ENCODE results near the gene ZMYND8.

Gene ZMYND8

DNA sequence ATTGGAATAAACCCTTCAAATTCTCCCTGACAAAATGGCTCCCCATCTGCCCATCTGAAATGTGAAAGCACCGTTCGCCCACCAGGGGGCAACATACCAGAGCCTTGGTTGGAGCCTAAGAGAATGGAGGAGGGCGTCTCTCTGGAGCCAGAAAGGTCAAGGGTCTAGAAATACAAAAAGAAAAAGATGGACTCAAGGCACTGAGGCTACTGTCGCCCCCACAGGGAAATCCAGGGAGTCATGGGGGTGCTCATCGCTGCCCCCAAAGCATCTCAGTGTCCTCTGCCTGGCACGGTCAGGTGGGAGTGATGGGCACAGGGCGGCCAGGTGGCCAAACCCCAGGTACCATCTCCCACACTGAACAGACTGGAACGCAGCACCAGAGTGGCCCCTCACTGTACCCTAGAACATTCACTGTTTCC lies 136.3 kb downstream of the ZMYND8 start (continued):
- TF ChIP-seq KLF8 (tag by site-specific recombination; IDR thresholded peaks at IDR 0.05) = no peak
- no peak for TF ChIP-seq ZNF19 (tag by site-specific recombination; IDR thresholded peaks at IDR 0.05; ENCODE audit: low read depth)

DNA sequence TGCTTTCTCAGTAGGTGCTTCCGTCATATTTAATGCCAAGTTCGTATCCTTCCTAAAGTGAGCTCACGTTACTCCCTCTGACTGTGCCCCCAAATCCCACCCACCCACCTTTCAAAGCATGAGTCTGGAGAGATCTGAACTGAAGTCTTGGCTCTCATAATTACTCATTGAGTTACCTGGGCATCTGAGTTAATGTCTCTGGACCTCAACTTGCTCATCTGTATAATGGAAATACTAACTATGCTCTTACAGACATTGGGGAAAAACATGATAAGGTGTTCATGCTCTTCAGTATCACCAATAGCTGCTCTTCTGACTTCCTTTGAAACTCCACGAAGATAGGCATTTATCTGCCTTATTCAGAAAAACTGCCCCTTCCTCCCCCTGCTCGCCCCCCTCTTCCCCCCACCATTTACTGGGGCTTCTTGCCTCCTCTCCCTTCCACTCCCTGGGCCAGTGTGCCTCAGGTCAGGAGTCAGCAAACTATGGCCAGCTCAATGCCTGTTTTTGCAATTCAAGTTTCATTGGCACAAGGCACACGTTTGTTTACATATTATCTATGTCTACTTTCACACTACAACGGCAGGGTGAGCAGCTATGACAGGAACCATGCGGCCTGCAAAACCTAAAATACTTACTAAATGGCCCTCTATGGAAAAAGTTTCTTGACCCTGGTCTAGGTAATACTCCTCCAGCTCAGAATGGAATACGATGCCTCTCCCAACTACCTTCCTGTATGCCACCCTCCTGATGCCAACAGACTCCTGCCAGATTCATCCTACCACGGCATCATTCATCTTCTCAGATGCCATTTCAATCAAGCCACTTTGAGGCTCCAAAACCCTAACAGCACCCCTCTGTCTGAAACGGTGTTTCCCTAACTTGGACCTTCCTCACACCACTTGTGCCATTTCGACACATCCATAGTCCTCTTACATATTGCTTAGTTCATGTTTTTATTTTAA lies 138.7 kb downstream of the ZMYND8 start:
- no peak overlapping the region for H3K4me3 ChIP-seq (ENCODE audit: low read depth, low read length)

DNA sequence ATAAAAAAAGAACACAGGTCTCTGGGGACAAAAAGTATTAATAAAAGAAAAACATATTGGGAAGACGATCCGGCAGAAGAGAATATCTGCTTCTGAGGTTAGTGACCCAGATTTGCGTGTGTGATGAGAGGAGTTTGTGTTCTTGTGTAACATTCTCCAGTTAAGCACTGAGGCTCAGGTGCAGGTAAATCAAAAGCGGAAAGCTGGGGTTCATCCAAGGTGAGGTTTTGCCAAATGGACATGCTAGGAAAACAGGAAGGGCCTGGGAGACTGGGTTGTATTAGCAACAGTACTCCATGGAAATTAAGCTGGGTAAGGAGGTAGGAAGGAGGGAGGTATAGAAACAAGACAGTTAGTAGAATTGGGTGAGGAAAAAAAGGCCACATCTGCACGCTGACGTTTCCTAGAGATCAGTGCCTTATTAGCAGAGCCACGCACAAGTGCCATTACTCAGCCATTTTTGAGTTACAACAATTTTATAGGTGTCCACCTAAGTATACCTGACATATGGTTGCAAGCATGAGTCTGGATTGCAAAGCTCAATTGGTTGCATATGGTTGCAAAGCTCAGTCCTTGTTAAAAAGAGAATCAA lies 139.6 kb downstream of the ZMYND8 start:
- CTCF ChIA-PET = interaction anchor here (1.0 to 3.2 kb wide), 2 partner anchors 18 to 167 kb away, joined by 4 to 17 read pairs; no protein-coding TSS in a partner anchor
- no peak overlapping the region for H3K4me3 ChIP-seq (ENCODE audit: low read depth, low read length)
- H3K9me3 ChIP-seq (ENCODE audit: control insufficient read depth, insufficient read depth, low read depth, low read length) = no peaks in the 10 kb centered on the region
- no peak overlapping the region for H3K27ac ChIP-seq (ENCODE audit: extremely low read depth, low read depth, low read length)
- POLR2A ChIA-PET = no interaction called here
- H3K36me3 ChIP-seq (ENCODE audit: control insufficient read depth in 2 of 2, insufficient read depth in 1 of 2, low read length in 2 of 2) = peaks cover 14 to 85% of the 10 kb centered on the region in 2 experiments; a peak in 2 of 3 replicates
- H3K4me1 ChIP-seq (ENCODE audit: control insufficient read depth, insufficient read depth, low read length) = no peaks in the 10 kb centered on the region
- TF ChIP-seq, protein P1, sequence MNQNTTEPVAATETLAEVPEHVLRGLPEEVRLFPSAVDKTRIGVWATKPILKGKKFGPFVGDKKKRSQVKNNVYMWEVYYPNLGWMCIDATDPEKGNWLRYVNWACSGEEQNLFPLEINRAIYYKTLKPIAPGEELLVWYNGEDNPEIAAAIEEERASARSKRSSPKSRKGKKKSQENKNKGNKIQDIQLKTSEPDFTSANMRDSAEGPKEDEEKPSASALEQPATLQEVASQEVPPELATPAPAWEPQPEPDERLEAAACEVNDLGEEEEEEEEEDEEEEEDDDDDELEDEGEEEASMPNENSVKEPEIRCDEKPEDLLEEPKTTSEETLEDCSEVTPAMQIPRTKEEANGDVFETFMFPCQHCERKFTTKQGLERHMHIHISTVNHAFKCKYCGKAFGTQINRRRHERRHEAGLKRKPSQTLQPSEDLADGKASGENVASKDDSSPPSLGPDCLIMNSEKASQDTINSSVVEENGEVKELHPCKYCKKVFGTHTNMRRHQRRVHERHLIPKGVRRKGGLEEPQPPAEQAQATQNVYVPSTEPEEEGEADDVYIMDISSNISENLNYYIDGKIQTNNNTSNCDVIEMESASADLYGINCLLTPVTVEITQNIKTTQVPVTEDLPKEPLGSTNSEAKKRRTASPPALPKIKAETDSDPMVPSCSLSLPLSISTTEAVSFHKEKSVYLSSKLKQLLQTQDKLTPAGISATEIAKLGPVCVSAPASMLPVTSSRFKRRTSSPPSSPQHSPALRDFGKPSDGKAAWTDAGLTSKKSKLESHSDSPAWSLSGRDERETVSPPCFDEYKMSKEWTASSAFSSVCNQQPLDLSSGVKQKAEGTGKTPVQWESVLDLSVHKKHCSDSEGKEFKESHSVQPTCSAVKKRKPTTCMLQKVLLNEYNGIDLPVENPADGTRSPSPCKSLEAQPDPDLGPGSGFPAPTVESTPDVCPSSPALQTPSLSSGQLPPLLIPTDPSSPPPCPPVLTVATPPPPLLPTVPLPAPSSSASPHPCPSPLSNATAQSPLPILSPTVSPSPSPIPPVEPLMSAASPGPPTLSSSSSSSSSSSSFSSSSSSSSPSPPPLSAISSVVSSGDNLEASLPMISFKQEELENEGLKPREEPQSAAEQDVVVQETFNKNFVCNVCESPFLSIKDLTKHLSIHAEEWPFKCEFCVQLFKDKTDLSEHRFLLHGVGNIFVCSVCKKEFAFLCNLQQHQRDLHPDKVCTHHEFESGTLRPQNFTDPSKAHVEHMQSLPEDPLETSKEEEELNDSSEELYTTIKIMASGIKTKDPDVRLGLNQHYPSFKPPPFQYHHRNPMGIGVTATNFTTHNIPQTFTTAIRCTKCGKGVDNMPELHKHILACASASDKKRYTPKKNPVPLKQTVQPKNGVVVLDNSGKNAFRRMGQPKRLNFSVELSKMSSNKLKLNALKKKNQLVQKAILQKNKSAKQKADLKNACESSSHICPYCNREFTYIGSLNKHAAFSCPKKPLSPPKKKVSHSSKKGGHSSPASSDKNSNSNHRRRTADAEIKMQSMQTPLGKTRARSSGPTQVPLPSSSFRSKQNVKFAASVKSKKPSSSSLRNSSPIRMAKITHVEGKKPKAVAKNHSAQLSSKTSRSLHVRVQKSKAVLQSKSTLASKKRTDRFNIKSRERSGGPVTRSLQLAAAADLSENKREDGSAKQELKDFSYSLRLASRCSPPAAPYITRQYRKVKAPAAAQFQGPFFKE (tag by site-specific recombination; IDR thresholded peaks at IDR 0.05; ENCODE audit: borderline replicate concordance) = no peak
- no peak for TF ChIP-seq RBAK (tag by site-specific recombination; IDR thresholded peaks at IDR 0.05)
- TF ChIP-seq GLI4 (tag by site-specific recombination; IDR thresholded peaks at IDR 0.05) = no peak
- no peak for TF ChIP-seq ZNF792 (tag by site-specific recombination; IDR thresholded peaks at IDR 0.05)

More for the DNA sequence above, 138.7 kb downstream of the ZMYND8 start:
- H3K9me3 ChIP-seq (ENCODE audit: control insufficient read depth, insufficient read depth, low read depth, low read length) = no peaks in the 10 kb centered on the region
- H3K27ac ChIP-seq (ENCODE audit: extremely low read depth, low read depth, low read length) = no peak overlapping the region
- H3K36me3 ChIP-seq (ENCODE audit: control insufficient read depth in 2 of 2, insufficient read depth in 1 of 2, low read length in 2 of 2) = peaks cover 19 to 82% of the 10 kb centered on the region in 2 experiments; a peak in 2 of 3 replicates
- ChIA-PET CTCF (interaction anchor here (1.0 to 3.2 kb wide), 2 partner anchors 19 to 166 kb away, joined by 4 to 17 read pairs; no protein-coding TSS in a partner anchor), POLR2A (no interaction called here)
- H3K4me1 ChIP-seq (ENCODE audit: control insufficient read depth, insufficient read depth, low read length) = no peaks in the 10 kb centered on the region
- TF ChIP-seq, protein P2, sequence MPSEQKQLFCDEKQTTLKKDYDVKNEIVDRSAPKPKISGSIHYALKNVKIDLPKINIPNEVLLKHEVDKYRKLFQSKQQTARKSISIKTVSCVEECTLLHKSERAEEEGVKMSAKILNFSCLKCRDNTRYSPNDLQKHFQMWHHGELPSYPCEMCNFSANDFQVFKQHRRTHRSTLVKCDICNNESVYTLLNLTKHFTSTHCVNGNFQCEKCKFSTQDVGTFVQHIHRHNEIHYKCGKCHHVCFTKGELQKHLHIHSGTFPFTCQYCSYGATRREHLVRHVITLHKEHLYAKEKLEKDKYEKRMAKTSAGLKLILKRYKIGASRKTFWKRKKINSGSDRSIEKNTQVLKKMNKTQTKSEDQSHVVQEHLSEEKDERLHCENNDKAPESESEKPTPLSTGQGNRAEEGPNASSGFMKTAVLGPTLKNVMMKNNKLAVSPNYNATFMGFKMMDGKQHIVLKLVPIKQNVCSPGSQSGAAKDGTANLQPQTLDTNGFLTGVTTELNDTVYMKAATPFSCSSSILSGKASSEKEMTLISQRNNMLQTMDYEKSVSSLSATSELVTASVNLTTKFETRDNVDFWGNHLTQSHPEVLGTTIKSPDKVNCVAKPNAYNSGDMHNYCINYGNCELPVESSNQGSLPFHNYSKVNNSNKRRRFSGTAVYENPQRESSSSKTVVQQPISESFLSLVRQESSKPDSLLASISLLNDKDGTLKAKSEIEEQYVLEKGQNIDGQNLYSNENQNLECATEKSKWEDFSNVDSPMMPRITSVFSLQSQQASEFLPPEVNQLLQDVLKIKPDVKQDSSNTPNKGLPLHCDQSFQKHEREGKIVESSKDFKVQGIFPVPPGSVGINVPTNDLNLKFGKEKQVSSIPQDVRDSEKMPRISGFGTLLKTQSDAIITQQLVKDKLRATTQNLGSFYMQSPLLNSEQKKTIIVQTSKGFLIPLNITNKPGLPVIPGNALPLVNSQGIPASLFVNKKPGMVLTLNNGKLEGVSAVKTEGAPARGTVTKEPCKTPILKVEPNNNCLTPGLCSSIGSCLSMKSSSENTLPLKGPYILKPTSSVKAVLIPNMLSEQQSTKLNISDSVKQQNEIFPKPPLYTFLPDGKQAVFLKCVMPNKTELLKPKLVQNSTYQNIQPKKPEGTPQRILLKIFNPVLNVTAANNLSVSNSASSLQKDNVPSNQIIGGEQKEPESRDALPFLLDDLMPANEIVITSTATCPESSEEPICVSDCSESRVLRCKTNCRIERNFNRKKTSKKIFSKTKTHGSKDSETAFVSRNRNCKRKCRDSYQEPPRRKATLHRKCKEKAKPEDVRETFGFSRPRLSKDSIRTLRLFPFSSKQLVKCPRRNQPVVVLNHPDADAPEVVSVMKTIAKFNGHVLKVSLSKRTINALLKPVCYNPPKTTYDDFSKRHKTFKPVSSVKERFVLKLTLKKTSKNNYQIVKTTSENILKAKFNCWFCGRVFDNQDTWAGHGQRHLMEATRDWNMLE (tag by site-specific recombination; conservative IDR thresholded peaks at IDR 0.05; ENCODE audit: low read depth) = no peak
- TF ChIP-seq ZNF629 (tag by site-specific recombination; IDR thresholded peaks at IDR 0.05) (no peak), ZBTB20 (tag by site-specific recombination; IDR thresholded peaks at IDR 0.05) (no peak), SCRT1 (tag by site-specific recombination; IDR thresholded peaks at IDR 0.05; ENCODE audit: borderline replicate concordance) (no peak)
- TF ChIP-seq, protein P3, sequence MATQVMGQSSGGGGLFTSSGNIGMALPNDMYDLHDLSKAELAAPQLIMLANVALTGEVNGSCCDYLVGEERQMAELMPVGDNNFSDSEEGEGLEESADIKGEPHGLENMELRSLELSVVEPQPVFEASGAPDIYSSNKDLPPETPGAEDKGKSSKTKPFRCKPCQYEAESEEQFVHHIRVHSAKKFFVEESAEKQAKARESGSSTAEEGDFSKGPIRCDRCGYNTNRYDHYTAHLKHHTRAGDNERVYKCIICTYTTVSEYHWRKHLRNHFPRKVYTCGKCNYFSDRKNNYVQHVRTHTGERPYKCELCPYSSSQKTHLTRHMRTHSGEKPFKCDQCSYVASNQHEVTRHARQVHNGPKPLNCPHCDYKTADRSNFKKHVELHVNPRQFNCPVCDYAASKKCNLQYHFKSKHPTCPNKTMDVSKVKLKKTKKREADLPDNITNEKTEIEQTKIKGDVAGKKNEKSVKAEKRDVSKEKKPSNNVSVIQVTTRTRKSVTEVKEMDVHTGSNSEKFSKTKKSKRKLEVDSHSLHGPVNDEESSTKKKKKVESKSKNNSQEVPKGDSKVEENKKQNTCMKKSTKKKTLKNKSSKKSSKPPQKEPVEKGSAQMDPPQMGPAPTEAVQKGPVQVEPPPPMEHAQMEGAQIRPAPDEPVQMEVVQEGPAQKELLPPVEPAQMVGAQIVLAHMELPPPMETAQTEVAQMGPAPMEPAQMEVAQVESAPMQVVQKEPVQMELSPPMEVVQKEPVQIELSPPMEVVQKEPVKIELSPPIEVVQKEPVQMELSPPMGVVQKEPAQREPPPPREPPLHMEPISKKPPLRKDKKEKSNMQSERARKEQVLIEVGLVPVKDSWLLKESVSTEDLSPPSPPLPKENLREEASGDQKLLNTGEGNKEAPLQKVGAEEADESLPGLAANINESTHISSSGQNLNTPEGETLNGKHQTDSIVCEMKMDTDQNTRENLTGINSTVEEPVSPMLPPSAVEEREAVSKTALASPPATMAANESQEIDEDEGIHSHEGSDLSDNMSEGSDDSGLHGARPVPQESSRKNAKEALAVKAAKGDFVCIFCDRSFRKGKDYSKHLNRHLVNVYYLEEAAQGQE (tag by site-specific recombination; IDR thresholded peaks at IDR 0.05) = no peak

Data from HEK293 (cell line).